Left lobe of liver (tissue), 2 donors: Measurements from ENCODE around the gene SGF29. TPM values are rescaled to one million over a fixed set of nuclear protein-coding genes. Genes with fewer than 3 reads are reported as not detected.
A peak's percentile ranks its signal among the peaks of the same experiment; 100 is the strongest.
"Not testable (repeated sequence)": the region's sequence is repeated elsewhere in the genome, so short reads cannot be mapped to it uniquely, and the experiment has no call there.

Source experiments
- ATAC-seq: fragments of 200-7000 bp; cut with Tn5 transposase; one replicate; pipeline ENCODE4 v1.9.1; 2020; ENCODE audit warnings: mild to moderate bottlenecking, moderate library complexity
- DNase-seq: peaks from one replicate; pipeline ENCODE4 v3.0.0-alpha.2; 2020; ENCODE audit warnings: low spot score
- total RNA-seq: library from RNA; stranded (reverse); gene quantifications from one replicate; pipeline ENCODE4 v1.2.1, GENCODE V29; 2021
- donor health status: DM: no; HTN: no; CAD: no; lungs with moderate emphysema.
- donor health status: DM: no; HTN: yes; CAD: no.

SGF29 gene
- total RNA-seq, 1 donor from 2014 or later: 19.3 TPM

- DNase-seq: peak; percentile 53
- peak; percentile 95 for ATAC-seq
Observed at GRCh38 chr16:28563218-28563617, 9.5 kb downstream of the SGF29 start.

GRCh38 chr16:28566233-28566925, 12.7 kb downstream of the SGF29 start:
- ATAC-seq, DNase-seq: not testable (repeated sequence)

- ATAC-seq (no peak), DNase-seq (no peak)
Observed at GRCh38 chr16:28567292-28567691, 13.6 kb downstream of the SGF29 start.

GRCh38 chr16:28569021-28569420, 15.3 kb downstream of the SGF29 start:
- no peak for DNase-seq
- no peak for ATAC-seq

GRCh38 chr16:28569968-28570752, 16.4 kb downstream of the SGF29 start:
- ATAC-seq: peak; percentile 11
- no peak for DNase-seq

- ATAC-seq (peak; percentile 31), DNase-seq (no peak)
Observed at GRCh38 chr16:28572696-28573510, 19.2 kb downstream of the SGF29 start.

- DNase-seq (no peak), ATAC-seq (peak; percentile 16)
Observed at GRCh38 chr16:28573738-28574718, 20.3 kb downstream of the SGF29 start.

- ATAC-seq (no peak), DNase-seq (no peak)
Observed at GRCh38 chr16:28574925-28575324, 21.2 kb downstream of the SGF29 start.

- ATAC-seq (no peak), DNase-seq (no peak)
Observed at GRCh38 chr16:28575446-28576109, 21.9 kb downstream of the SGF29 start.

- ATAC-seq: no peak
- DNase-seq: no peak
Observed at GRCh38 chr16:28580726-28581315, 27.1 kb downstream of the SGF29 start.

- ATAC-seq: no peak
- no peak for DNase-seq
Observed at GRCh38 chr16:28585674-28586073, 32.0 kb downstream of the SGF29 start.

GRCh38 chr16:28586466-28586865, 32.7 kb downstream of the SGF29 start:
- DNase-seq: no peak
- no peak for ATAC-seq

- no peak for ATAC-seq
Observed at GRCh38 chr16:28587386-28587785, 33.7 kb downstream of the SGF29 start.

GRCh38 chr16:28589069-28589468, 35.3 kb downstream of the SGF29 start:
- no peak for ATAC-seq
- DNase-seq: no peak

More at GRCh38 chr16:28587386-28587785, 33.7 kb downstream of the SGF29 start:
- no peak for DNase-seq

- no peak for ATAC-seq
- no peak for DNase-seq
Observed at GRCh38 chr16:28589930-28590329, 36.2 kb downstream of the SGF29 start.

- ATAC-seq: no peak
- DNase-seq: no peak
Observed at GRCh38 chr16:28590384-28591340, 36.9 kb downstream of the SGF29 start.

- DNase-seq (no peak), ATAC-seq (no peak)
Observed at GRCh38 chr16:28591355-28591754, 37.6 kb downstream of the SGF29 start.

GRCh38 chr16:28592511-28592910, 38.8 kb downstream of the SGF29 start:
- ATAC-seq: no peak
- DNase-seq: no peak
